ENCODE data around the gene SLCO4A1.

The SLCO4A1 gene

DNA sequence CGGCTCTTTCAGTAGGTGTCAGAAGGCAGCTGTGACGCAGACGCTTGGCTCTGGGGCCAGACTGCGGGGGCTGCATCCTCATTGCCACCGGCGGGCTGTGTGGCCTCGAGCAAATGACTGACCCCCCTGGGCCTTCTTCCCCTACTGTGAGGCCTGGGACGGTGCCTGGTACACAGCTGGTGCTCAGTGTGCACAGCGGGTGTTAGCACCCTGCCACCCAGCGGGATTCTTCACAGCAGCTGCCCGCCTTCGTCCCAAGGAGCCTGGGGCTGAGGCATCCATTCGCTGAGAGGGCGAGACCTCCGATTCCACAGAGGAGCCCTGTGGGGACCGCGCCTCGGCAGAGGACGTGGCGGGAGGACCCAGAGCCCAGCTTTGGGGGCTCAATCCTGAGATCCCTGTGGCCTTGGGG lies 10.6 kb downstream of the SLCO4A1 start:
- no peak for DNase-seq

DNA sequence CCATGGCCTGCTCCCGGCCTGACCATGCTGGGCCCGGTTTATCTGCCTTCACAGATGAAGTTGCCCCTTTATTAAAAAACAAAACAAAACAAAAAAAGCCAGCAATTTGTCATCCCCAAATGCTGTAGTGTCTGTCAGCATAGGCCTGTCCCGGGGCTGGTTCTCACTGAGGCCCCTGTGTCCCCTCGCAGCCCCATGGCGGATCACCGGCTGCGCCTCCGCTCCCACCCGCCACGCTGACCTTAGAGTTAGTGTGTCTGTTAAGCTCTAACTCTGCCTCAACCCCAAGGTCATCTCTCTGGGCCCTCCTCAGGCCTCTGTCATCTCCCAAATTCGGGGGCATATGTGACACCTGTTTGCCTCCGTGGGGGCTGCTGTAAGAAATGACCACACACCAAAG lies 11.1 kb downstream of the SLCO4A1 start:
- DNase-seq, result no peak

DNA sequence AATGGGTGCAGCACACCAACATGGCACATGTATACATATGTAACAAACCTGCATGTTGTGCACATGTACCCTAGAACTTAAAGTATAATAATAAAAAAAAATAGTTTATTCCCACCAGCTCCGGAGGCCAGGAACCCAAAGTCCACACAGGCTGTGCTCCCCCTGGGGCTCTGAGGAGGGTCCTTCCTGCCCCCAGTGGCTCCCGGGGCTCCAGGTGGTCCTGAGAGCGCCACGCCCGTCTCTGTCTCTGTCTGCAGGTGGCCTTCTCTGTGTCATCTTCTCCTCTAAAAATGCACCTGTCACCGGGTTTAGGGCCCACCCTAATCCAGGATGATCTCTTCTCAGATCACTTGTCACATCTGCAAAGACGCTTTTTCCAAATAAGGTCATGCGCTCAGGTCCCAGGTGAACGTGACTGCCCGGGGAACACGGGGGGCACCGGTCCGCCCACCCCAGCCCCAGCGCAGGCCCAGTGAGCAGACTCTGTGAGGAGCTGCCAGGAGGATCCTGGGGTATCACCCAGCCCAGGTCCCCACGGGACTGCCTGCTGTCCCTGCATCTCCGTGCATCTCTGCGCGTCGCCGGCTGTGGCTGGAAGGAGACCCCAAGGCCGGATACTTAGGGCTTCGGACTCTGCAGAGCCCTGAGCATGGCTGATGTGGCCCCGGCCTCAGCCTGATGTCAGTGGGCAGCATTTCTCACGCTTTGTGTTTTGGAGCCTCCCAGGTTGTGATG lies 11.8 kb downstream of the SLCO4A1 start:
- DNase-seq, result no peak

DNA sequence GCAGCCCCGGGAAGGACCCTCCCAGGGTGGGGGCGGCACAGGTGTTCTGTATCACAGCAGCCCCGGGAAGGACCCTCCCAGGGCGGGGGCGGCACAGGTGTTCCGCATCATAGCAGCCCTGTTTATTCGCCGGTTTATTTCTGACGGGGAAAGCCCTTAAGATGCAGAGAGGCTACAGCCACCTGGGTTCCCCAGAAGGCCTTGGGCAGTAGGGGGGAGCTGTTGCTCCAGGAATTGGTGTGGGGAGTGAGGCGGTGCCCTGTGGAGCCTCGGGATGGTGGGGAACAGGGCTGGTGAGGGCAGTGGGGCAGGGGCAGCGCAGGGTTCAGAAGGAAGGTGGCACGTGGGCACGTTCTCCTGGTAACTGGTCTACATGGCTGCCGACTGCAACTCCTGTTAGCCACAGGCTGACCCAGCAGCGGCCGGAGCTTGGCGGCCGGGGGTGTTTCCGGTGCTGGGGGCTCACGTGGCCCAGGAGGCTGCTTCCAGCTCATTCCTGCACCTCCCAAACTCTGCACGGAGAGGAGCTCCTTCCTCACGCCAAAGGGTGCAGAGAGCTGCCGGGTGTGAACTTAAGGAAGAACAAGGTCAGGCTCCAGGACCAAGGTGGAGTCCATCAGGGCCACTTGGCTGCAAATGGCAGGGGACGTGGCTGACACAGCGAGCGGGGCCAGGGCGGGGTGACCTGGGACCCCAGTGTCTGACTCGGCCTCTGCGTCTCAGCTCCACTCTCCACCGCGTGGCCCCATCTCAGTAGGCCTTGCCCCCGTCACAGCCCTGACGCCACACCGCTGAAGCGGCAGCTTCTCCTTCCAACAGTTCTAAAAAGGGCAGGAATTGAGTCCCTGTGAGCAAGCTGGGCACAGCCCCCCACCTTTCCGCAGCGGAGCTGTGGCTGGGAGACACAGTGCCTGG lies 13.2 kb downstream of the SLCO4A1 start:
- no peak for DNase-seq

GRCh38 chr20:62656197-62656918 lies 14.1 kb downstream of the SLCO4A1 start:
- no peak for DNase-seq

GRCh38 chr20:62656919-62657588 lies 14.8 kb downstream of the SLCO4A1 start:
- DNase-seq, result no peak

- no peak for DNase-seq
Measured at GRCh38 chr20:62657589-62657942, 15.3 kb downstream of the SLCO4A1 start.

DNA sequence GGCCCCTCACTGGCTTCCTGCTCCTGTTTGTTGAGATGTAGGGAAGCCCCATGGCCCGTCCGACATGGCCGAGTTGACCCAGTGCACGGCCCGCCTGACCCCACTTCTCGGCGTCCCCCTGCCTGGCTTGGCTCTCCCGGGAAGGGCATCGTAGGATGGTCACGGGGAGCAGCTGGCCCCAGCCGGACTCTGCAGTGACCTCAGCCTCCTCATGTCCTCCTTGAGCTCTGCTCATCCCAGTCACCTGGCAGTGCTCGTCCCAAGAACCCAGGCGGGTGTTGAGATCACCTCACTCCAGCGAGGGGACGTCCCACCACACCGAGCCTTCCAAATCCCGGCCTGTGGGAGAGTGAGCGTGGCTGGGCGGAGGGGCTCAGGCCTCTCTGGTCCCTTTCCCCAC lies 15.7 kb downstream of the SLCO4A1 start:
- no peak for DNase-seq

- DNase-seq, result no peak
Measured at GRCh38 chr20:62658593-62659178, 16.4 kb downstream of the SLCO4A1 start.

GRCh38 chr20:62659488-62660239 lies 17.4 kb downstream of the SLCO4A1 start:
- no peak for DNase-seq

DNA sequence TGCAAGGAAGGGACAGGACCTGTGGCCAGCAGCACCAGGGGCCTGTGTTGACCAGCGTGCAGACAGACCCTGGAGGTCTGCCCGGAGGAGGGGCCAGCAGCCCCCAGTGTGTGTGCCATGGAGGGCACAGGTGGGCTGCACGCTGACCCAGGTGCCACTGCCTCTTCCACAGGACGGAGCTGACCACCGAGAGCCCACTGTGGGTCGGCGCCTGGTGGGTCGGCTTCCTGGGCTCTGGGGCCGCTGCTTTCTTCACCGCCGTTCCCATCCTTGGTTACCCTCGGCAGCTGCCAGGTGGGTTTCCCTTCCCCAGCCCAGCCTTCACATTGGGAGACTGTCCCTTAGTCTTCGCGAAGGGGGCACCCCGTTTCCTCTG lies 17.9 kb downstream of the SLCO4A1 start:
- DNase-seq, result no peak

GRCh38 chr20:62660768-62661167 lies 18.5 kb downstream of the SLCO4A1 start:
- DNase-seq, result no peak

DNA sequence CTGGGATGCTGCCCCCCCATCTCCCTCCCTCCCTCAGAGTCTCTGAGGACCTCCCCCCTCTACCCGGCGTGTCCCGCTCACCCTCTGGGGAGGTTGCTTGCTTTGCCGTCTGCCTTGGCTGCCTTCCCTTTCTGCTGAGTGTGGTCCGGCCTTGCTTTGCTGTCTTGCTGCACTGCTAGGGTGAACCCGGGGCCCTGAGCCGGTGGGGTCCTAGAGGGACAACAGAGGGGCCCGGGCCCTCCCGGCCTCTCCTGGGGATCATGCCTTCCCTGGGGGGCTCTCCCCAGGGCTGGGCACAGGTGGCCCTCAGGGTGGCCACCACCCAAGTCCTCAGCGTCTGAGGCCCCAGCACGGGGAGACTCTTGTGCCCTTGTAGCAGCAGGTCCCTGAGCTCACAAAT lies 19.3 kb downstream of the SLCO4A1 start:
- DNase-seq, result no peak

GRCh38 chr20:62662422-62662821 lies 20.1 kb downstream of the SLCO4A1 start:
- DNase-seq, result no peak

DNA sequence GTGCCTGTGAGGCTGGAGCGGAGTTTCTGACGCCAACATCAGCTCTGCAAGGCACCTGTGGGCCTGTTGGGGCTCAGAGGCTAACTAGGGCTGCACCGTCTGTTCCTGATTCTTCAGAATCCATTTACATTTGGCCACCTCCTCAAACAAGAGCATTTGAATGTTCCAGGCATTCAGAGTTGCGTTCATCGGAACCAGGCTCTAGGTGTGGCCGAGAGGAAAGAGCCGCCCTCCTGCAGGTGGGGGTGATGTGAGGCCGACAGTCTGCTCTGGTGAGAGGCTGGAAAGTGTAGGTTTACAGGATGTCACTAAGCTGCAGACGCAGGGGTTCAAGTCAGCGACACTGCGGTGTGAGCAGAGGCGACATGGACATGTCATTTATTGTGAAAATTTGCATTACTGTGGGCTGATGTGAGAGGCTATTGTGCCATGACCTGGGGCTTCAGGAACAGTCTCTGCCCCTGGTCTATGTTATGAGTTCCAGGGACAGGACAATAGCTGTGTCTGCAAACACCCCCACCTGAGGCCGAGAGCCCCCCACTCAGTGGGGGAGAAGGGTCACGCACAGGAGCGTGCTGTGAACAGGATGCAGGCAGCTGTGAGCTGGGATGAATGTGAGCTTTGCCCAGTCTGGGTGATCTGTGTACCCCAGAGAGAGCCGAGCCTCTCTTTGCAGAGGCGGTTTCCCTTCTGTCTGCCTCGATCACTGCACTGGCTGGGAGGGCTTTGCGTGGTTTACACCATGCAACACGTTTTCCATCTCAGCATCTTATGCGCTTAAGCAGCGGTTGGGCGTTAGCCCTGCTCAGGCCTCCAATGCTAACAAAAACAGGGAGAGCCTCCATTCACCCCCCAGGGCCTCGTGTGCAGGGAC lies 21.1 kb downstream of the SLCO4A1 start:
- DNase-seq, result no peak

DNA sequence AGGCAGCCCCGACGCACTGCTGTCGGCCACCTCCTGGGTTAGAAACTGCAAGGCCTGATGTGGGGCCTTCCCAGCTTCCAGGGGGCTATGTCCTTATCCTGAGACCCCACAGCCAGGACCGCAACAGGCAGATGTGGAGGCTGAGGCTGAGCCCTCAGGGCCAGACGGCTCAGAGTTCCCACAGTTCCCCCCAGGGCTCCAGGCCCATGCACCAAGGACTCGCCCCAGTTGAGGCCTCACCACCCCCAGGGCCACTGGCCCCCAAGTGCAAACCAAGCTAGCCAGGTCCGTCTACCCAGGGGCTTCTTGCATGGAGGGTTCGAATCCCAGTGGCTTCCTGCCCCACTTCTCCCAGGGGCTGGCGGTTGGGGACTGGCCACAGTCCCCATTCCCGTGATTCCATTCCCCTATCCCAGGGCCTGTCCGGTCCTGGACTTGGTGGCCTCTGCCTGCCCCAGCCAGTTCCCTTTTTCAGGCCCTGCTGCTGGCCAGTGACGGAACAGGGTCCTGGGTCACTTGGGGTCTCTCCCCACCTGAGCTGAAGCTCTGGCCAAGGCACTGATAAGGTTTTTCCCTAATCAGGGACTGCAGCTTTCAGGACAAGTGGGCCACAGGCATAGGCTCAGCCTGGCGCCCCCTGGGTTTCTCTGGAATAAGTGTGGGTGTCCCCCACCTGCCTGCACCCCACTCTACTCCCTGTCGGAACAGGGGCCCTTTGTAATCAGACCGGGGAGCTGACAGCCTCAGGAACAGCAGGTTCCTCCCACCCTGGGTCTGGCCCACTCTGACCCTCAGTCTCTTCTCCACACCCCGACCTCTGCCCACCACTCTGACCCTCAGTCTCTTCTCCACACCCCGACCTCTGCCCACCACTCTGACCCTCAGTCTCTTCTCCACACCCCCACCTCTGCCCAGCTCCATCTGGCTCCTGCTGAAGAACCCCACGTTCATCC lies 22.0 kb downstream of the SLCO4A1 start:
- DNase-seq, result no peak

DNA sequence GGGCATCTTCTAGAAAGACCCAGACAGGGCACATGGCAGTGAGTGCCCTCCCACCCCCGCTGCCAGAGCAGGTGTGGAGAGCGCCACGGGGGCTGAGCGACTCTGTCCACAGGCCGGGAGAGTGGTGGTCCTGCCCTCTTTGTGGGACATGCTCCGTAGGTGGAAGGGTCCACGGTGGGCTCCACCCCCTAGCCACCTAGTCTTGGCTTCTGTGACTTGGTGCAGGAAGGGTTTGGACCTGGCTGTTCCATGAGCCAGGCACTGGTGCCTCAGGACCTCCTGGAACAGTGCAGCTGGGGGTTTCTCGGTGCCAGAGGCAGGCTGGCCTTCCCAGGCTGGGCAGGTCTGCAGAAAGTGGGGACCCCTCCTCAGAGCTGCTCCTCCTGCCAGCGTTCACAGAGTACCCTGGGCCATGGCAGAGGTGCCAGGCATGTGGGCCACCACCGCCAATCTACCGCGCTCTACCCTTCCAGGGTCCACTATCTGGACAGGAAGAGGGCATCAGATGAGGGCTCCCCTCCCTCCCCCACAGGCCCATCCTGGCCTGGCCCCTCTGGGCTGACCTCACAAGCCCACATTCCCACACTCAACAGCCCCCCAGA lies 23.0 kb downstream of the SLCO4A1 start:
- DNase-seq, result no peak

- no peak for DNase-seq
Measured at GRCh38 chr20:62665826-62666735, 23.8 kb downstream of the SLCO4A1 start.

All from activated naive CD4-positive, alpha-beta T cell treated with anti-CD3 and anti-CD28 coated beads, Interleukin-2, amount 50 U/mL, for 16 hours (primary cell).